Measurements from ENCODE around the gene SPATA18.

- TF ChIP-seq RAD21 (IDR thresholded peaks at IDR 0.05; ENCODE audit: low read depth): no peak
- no peak for TF ChIP-seq TAF1 (IDR thresholded peaks at IDR 0.05; ENCODE audit: low read depth)
- TF ChIP-seq EP300 (IDR thresholded peaks at IDR 0.05; ENCODE audit: borderline replicate concordance): no peak
- TF ChIP-seq FOXM1 (IDR thresholded peaks at IDR 0.05; ENCODE audit: borderline replicate concordance, low read depth): no peak
- TF ChIP-seq REST (IDR thresholded peaks at IDR 0.05; ENCODE audit: low read depth): no peak
- no peak for TF ChIP-seq MAX (IDR thresholded peaks at IDR 0.05)
These were observed 38.5 kb upstream of the SPATA18 start for GRCh38 chr4:52012651-52013050.
